Left colon (tissue), 2 donors: ENCODE measurements around the gene TM4SF1. TPM values are rescaled to one million over a fixed set of nuclear protein-coding genes. Genes with fewer than 3 reads are reported as not detected.

ENCODE experiments used
- ATAC-seq: fragments of 200-7000 bp; cut with Tn5 transposase; one replicate; pipeline ENCODE4 v1.9.1; 2020; ENCODE audit warnings: mild to moderate bottlenecking, moderate library complexity
- DNase-seq, 2 donors: peaks; one replicate each; pipeline ENCODE4 v3.0.0-alpha.2; 2020
- intact Hi-C, 2 donors: fragments of 100-400 bp; cut with DNase I in 1 of 2; cut with micrococcal nuclease in 1 of 2; formaldehyde crosslinking; loops; one replicate each; pipeline versions ENCODE4 v1.11.2 to v1.14.0; 2022; cut with DNase I, micrococcal nuclease
- long read RNA-seq: library from polyadenylated mRNA; unstranded; transcript quantifications from one replicate; pipeline ENCODE4 v2.0.0, GENCODE V29; 2021
- total RNA-seq, 2 donors: library from RNA; stranded (reverse); fragmentation: NEBNext Ultra II Directional; extraction: Animal tissue kit (Norgen Biotek cat#: 25700); gene quantifications; one replicate each; pipeline ENCODE4 v1.2.1, GENCODE V29; 2021
- donor health status: DM: no; HTN: no; CAD: no.
- donor health status: DM: yes; HTN: yes; CAD: no.

Gene TM4SF1, protein sequence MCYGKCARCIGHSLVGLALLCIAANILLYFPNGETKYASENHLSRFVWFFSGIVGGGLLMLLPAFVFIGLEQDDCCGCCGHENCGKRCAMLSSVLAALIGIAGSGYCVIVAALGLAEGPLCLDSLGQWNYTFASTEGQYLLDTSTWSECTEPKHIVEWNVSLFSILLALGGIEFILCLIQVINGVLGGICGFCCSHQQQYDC
- total RNA-seq = 10 to 100 TPM; 27.0 to 83.9 TPM
- long read RNA-seq, transcript TM4SF1-201 (5 exons, 1,771 nt) = major isoform, 29 of 31 reads
- long read RNA-seq, partial matches to known transcripts = 1 of 31 reads
- long read RNA-seq, other reads (novel, unspliced or antisense) = 0 of 31 reads

DNA sequence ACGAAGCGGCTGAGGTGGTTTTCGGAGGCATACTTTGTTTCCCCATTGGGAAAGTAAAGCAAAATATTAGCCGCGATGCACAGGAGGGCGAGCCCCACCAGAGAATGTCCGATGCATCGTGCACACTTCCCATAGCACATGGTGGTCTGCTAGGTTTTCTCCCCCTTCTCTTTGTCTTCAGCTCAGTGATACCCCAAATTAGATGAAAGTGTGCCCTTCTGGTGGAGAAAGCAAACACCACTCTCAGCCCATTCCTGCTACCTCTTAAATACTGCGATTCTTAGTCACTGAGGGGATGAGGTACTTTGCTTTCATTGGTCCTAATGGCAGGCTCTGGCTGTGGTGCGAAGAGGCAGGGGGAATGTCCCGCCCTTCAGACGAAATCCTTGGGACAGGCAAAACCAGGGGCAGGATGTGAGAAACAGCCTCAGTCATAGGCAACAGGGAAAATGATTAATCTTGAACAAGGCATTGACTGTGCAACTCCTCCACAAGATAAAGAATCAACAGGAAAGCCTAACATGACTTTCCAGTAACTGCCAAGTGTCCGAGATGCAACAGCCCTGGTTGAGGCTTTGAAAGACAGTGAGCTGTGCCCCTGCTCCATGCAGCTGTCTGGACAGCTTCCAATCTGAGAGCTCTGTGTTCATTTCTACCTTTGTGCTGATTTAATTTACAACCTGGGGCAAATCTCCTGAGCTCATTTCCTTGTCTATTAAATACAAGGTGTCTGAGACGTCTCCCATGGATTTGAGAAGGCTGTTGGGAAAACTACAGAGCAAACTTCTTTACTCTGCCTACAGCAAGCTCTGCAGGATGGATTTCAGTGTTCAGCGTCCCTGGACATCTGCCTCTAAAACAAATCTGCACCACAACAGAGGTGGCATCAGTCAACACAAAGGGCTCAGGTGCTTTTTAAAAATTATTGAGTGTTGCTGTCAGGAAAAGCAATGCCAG is at the start of gene TM4SF1:
TM4SF1 (minus strand) TSS at position 242 of the 957 bp plus-strand sequence; CDS start at position 140, 102 bp downstream.
- DNase-seq = peak; percentile 40 to 64
- peak; percentile 87 for ATAC-seq

DNA sequence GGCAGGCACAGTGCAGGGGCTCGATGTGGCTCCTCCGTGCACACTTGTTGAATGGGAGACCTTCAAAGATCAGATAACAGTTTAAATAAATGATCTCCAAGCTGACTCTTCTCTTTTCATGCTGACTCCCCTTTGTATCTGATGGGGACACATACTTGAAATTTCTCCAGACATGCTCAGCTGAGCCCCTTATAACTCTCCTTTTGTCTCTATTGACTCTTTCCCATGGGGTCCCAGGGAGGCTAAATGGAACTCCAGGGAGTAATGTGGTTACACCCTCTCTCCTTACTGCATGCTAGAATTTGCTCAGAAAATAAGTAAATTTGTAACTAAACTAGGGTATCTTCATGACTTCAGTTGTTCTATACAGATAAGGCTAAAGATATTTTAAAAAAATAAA is 48.9 kb upstream of the TM4SF1 start:
- no peak for ATAC-seq
- intact Hi-C loops = no loop called here
- no peak for DNase-seq

More for the DNA sequence above, at the start of gene TM4SF1:
- intact Hi-C loops = no loop called here

DNA sequence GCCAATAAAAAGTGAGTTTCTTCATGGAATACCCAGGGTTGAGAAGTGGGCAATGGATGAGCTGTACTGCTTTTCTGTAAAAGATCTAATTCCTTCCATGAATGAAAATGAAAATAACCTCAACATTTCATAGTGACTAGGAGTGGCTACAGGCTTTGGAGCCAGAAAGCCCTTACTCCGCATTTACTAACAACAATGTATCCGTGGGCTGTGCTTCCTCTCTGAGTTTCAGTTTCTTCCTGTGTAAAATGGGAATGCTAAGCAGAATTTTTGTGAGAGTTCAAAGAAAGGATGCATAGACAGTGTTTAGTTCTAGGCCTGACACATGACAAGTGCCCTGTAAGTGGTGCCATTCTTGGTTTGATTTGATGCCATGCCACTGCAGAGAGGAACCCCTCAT is 47.5 kb upstream of the TM4SF1 start:
- ATAC-seq (no peak), DNase-seq (no peak)
- intact Hi-C loops = no loop called here

DNA sequence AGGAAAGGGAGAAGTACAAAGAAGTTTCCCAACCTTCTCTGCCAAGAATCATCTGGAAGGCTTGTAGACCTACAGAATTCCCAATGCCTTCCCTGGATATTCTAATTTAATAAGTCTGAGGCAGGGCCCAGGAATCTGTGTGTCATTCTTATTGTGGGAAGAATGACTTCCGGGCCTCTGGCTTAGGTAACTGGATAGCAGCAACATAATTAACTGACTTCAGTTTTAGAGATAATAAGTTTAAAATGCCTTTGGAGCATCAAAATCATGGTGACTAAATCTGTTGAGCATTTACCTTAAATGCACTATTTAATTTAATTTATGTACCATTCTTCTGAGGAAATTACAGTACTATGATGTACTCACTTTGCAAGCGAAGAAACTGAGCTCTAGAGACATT is 44.3 kb upstream of the TM4SF1 start:
- intact Hi-C loops = no loop called here
- no peak for ATAC-seq
- no peak for DNase-seq

DNA sequence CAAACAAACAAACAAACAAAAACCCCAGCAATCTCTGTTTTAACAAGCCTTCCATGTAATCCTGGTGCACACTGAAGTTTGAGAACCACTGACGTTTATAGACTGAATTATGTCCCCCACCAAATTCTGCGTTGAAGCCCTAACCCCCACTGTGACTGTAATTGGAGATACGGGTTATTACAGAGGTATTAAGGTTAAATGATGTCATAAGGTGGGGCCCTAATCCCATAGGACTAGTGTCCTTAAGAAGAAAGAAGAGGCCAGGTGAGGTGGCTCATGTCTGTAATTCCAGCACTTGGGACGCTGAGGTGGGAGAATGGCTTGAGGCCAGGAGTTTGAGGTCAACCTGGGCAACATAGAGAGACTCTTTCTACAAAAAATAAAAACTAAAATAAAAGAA is 42.4 kb upstream of the TM4SF1 start:
- intact Hi-C loops = no loop called here
- DNase-seq (no peak), ATAC-seq (no peak)

DNA sequence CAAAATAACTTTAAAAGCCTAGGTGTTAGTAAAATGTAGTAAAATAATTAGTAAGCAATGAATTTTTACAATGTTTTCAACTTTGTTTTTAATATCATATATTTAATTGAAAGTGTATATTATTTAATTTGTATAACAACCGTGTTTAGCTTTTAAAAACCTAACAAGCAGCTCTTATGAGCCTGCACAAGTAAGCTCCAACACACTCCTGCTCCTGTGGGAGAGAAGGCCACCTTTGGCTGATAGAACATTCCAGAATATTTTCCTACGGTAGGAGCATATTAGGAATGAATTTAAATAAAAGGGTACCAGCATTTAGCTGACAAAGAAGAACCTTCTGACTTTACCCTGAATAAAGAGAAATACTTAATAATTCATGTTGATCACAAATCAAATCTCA is 40.3 kb upstream of the TM4SF1 start:
- intact Hi-C loops = no loop called here
- DNase-seq (no peak), ATAC-seq (no peak)

DNA sequence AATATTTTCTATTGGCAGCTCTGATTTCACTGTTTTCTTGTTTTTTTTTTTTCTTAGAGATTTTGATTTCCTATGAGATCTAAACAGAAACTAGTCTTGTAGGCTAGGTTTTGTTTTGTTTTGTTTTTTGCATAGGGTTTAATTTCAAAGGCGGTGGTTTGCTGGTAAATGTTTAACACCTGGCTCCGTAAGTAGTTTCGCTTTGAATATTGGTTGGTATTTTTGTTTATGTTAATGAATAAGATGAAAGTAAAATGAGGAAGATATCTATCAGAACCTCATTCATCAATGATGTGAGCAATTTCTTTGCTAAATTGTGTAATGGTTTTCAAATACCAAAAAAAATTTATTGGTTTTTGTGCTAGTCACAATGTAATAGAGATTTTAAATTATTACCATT is 39.7 kb upstream of the TM4SF1 start:
- intact Hi-C loops = no loop called here
- DNase-seq (no peak), ATAC-seq (no peak)

DNA sequence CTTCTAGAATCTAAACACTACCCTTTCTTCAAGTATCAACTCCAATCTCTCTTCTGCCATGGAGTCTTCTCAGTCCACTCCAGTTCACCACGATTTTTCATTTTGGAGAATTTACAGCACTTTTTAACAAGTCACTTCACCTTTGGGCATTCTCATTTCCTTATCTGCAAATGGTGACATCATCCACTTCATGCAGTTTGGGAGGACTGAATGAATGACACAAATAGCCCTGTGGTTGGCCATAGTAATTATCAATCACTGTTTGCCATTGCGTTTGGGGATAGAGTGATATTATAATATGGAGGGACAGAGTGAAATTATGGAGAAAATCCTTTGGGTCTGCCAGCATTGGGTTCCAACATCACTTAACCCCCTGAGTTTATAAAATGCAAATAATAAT is 38.0 kb upstream of the TM4SF1 start:
- ATAC-seq (no peak), DNase-seq (no peak)
- intact Hi-C loops = no loop called here

DNA sequence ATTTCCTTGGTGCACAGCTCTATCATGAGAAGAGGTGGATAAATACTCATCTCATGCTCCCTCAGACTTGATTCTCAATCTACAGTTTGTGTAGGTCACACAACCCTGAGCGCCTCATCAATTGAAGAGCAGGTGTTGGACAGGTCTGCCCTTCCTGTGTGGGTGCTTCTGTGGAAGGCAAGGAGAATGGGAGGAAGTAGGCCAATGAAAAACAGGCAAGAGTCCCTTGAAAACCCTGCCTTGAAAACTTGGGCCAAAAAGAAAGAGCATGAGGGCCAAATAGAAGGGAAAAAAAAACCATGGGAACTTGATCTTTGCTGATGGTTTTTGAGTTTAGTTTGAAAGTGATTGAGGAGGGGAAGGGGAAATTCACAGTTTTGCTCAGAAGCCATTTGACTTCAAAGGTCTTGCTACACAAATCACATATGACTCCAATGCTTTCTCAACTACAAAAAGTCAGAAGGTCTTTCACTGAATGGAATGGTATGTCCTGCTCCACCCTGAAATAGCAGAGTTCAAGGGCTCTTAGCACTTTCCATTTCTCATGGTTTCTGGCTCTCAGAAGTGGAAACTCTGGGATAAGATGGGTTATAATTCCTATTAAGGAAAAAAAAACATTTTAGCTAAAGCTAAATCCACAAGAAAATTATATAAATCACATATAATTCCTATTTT is 37.2 kb upstream of the TM4SF1 start:
- ATAC-seq = no peak
- intact Hi-C loops = no loop called here

DNA sequence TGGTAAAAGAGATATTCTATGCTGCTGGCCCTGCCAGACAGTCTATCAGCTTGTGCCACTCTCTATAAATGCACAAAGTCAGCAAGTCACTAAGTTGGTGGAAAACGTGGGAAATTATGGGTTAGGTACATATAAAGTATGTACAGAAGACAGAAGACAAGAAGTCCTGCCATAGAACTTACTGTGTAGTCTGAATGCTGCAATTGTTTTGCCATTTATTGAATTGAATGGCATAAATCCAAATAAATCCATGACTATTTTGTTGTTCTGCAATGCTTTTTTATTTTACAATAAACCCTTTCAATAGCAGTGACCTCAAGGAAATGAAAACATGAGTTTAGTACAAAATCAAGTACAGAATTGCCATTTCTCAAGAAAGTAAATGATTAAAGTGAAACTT is 34.1 kb upstream of the TM4SF1 start:
- intact Hi-C loops = no loop called here
- ATAC-seq = no peak
- no peak for DNase-seq

More for the DNA sequence above, 37.2 kb upstream of the TM4SF1 start:
- DNase-seq = no peak

DNA sequence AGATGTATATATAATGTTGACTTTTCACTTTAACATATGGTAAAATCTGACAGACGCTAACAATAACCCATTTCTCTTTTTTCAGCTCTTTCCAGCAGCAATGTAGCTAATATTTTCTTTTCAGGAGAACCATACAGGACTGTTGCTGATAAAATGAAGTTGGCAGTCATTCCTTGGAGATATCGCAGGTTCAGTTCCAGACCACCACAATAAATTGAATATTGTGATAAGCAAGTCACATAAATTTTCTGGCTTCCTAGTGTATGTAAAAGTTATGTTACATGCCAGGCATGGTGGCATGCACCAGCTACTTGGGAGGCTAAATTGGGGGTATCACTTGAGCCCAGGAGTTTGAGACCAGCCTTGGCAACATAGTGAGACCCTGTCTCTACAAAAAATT is 31.9 kb upstream of the TM4SF1 start:
- ATAC-seq = no peak
- no peak for DNase-seq
- intact Hi-C loops = no loop called here

DNA sequence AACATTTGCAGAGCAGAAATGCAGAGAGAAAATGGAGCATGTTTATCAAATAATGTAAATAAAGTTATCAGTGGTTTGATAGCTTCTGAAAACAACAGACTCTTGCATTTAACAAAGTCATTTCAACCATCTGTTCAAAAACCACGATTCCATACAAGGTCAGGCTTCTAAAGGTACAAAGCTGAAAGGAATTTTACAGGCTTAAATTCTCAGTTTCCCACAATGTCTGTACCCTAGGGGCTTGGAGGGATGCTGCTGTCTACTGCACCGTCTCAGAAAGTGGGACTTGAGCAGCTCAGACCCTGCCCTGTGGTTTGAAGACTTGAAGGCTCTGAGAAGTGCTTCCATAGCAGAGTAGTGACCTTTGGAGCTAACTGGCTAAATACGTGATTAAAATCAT is 30.4 kb upstream of the TM4SF1 start:
- DNase-seq (no peak), ATAC-seq (no peak)
- intact Hi-C loops = no loop called here

DNA sequence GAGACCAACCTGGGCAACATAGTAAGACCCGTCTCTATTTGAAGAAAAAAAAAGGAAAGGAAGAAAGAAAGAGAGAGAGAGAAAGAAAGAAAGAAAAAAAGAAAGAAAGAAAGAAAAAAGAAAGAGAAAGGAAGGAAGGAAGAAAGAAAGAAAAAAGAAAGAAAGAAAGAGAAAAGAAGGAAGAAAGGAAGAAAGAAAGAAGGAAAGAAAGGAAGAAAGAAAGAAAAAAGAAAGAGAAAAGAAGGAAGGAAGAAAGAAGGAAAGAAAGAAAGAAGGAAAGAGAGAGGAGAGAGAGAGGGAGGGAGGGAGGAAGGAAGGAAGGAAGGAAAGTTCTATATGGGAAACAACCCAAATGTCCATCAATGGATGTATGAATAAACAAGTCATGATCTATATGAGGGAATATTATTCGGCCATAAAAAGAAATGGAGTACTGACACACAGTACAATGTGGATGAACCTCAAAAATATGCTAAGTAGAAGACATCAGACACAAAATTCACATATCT is 28.8 kb upstream of the TM4SF1 start:
- intact Hi-C loops = no loop called here
- ATAC-seq = no peak

DNA sequence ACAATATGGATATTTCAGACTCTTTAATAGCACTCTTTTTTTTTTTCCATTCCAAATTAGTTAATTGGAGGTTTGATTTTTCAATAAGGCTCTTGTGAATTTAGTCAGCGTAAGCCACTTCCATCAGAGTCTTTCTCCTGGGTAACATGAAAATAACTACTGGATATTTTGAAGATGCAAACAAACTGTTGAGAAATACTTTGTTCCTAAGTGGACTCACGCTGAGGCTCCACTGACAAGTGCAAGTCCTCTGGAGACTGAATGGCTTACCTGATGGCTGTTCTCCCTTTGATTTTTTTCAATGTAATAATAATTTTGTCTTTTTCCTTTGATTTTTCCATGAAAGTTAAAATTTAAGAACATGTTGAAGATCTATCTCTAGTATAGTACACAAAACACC is 26.0 kb upstream of the TM4SF1 start:
- no peak for DNase-seq
- ATAC-seq = no peak
- intact Hi-C loops = no loop called here

More for the DNA sequence above, 28.8 kb upstream of the TM4SF1 start:
- DNase-seq = no peak

DNA sequence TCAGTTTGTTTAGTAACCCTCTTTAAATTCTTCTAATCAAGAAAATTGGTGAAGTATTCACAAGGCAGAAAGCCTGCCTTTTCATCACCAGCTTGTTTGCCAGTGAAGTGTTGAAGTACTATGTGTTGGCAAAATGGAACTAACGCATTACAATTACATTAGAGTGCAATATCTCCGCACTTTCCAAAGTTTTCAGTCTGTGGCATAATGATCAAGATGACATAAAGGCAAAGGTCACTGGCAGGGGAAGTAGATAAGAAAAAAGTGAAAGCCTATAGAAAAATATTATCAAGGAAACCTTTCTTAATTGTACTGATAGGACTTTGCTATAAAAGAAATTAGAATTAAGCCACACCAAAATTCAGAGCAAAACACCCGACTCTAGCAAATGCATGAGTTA is 25.0 kb upstream of the TM4SF1 start:
- no peak for DNase-seq
- intact Hi-C loops = no loop called here
- ATAC-seq = peak; percentile 9

DNA sequence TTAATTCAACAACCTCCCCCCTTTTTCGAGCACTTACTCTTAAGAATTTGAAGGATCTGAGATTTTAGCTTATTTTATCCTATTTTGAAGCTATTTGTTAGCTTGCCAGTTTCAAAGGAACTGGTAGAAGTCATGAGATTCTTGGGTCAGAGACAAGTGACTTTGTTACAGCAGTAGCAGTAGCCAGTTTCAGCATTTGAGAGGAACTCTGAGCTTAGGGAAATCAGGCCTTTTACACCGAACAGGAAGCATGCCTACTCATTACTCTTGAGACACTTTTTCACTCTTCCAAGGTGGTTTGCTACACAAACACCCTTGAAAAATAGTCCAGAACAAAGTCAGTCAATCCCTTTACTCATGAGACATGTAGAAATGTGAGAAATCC is 24.5 kb upstream of the TM4SF1 start:
- ATAC-seq = no peak
- intact Hi-C loops = no loop called here
- no peak for DNase-seq

DNA sequence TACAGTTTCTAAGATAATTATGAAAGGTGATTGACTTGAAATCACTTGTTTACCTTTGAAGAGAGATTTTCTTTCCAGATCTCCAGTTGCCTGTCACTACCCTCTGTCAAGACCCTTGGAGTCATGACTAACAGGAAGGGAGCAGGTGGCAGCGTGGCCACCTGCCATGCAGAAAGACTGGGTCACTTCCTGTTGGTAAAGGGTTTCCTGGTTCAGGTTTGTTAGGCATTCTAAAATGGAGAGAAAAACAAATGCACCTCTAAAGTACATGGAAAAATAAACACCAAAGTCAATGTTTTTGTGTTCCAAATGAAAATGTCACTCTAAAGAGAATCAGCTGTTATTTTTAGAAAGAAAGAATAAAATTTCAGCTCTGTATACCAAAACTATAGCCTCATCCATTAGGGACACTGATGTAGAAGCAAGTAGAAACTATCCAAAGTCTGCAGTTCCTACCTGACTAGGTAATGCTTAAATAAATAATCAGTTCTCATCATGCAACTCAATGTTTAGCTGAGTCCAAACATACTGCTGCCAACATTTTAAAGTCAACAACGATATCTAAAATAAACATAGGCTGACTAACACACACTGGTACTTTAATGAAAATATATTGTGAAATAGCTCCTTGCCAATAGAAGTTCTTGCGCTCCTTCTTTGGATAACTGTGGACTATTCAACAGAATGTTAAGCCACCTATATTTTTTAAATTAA is 23.9 kb upstream of the TM4SF1 start:
- intact Hi-C loops = no loop called here
- peak; percentile 97 for ATAC-seq
- peak in 1 of 2 donors; percentile 52 for DNase-seq

DNA sequence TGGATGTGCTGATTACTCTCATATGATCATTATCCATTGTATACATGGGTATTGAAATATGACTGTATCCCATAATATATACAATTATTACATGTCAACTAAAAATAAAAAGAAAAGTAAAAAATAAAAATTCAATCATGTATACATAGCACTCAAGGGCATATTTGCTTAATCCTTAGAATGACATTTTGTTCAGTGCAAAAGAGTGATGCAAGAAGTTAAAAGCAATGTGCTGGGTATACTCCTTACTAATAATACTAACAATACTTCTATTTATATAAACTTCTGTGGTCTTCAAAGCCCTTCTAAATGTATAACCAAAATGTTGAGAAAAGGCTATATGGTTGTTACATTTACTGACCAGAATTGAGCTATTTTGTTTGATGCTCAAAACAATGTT is 23.2 kb upstream of the TM4SF1 start:
- intact Hi-C loops = no loop called here
- no peak for ATAC-seq
- no peak for DNase-seq

DNA sequence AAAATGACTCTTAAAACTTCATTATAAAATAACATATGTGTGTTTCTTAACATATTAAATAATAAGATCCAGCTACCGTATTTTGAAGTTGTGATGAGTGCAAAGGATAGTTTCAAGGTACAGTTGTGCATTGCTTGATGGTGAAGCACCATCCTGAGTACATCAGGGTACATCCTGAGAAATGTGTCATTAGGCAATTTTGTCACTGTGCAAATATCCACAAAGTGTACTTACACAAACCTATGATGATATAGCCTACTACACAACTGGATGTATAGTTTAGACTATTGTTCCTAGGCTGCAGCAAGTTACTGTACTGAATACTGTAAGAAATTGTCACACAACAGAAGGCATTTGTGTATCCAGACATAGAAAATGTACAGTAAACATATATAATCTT is 20.8 kb upstream of the TM4SF1 start:
- intact Hi-C loops = no loop called here
- ATAC-seq = no peak

More for the DNA sequence above, 20.8 kb upstream of the TM4SF1 start:
- DNase-seq = no peak
